CD14-positive monocyte (primary cell): ENCODE results near the gene OXCT2. TPM values are rescaled to one million over a fixed set of nuclear protein-coding genes. Genes with fewer than 3 reads are reported as not detected.
"Not testable (repeated sequence)": the region's sequence is repeated elsewhere in the genome, so short reads cannot be mapped to it uniquely, and the experiment has no call there.

Source experiments
- DNase-seq, 3 donors: peaks; one replicate each; pipeline ENCODE4 v3.0.0-alpha.2; 2011 to 2022
- H2AFZ ChIP-seq: 2 replicates; pipeline ENCODE4 v1.6.0; 2012; ENCODE audit warnings: mild to moderate bottlenecking, low read depth, low read length, inconsistent platforms; ENCODE audit not compliant: insufficient read depth, poor library complexity, severe bottlenecking
- H3K27ac ChIP-seq, 2 donors: 1 replicate in 1 of 2; 2 replicates in 1 of 2; pipeline ENCODE4 v1.5.1; 2012 to 2013; ENCODE audit warnings: low read length in 2 of 2, control low read depth in 1 of 2, inconsistent platforms in 1 of 2, low read depth in 1 of 2, mild to moderate bottlenecking in 1 of 2
- H3K27me3 ChIP-seq, 2 donors: one replicate each; pipeline versions ENCODE4 v1.6.0 to v1.6.1; 2011 to 2013; ENCODE audit warnings: low read length in 2 of 2; ENCODE audit not compliant: control insufficient read depth in 2 of 2, insufficient read depth in 2 of 2
- H3K36me3 ChIP-seq, 2 donors: replicated peaks in 1 of 2; 1 replicate in 1 of 2; 2 replicates in 1 of 2; pipeline versions ENCODE4 v1.5.1 to v1.6.1; 2012 to 2013; ENCODE audit warnings: low read length in 2 of 2, control low read depth in 1 of 2, inconsistent platforms in 1 of 2, mild to moderate bottlenecking in 1 of 2; ENCODE audit not compliant: insufficient read depth in 2 of 2, control insufficient read depth in 1 of 2
- H3K4me1 ChIP-seq, 2 donors: 1 replicate in 1 of 2; 2 replicates in 1 of 2; pipeline versions ENCODE4 v1.5.1 to v1.6.1; 2012 to 2013; ENCODE audit warnings: low read length in 2 of 2, control low read depth in 1 of 2, inconsistent platforms in 1 of 2, mild to moderate bottlenecking in 1 of 2, moderate library complexity in 1 of 2; ENCODE audit not compliant: insufficient read depth in 2 of 2, control insufficient read depth in 1 of 2
- H3K4me2 ChIP-seq: replicated peaks from 2 replicates; pipeline ENCODE3; 2012; ENCODE audit warnings: low read length, moderate library complexity, mild to moderate bottlenecking; ENCODE audit not compliant: poor library complexity, severe bottlenecking; ENCODE audit errors: extremely low read depth
- H3K4me3 ChIP-seq, 3 experiments: fragments of 200-600 bp in 1 of 3; sonication (generic) in 1 of 3; replicated peaks in 1 of 3; 1 replicate in 2 of 3; 2 replicates in 1 of 3; pipeline ENCODE4 v1.5.1; 2011 to 2013; ENCODE audit warnings: low read length in 3 of 3, mild to moderate bottlenecking in 3 of 3, control low read depth in 2 of 3, low read depth in 2 of 3, inconsistent platforms in 1 of 3, moderate library complexity in 1 of 3
- H3K79me2 ChIP-seq: 2 replicates; pipeline ENCODE4 v1.6.0; 2012; ENCODE audit warnings: mild to moderate bottlenecking, control low read depth, inconsistent platforms, low read length, moderate library complexity; ENCODE audit not compliant: insufficient read depth
- H3K9ac ChIP-seq: 2 replicates; pipeline ENCODE4 v1.6.0; 2017; ENCODE audit warnings: low read length, mild to moderate bottlenecking; ENCODE audit not compliant: insufficient read depth, poor library complexity, severe bottlenecking
- H3K9me3 ChIP-seq, 2 donors: replicated peaks in 1 of 2; 1 replicate in 1 of 2; 2 replicates in 1 of 2; pipeline versions ENCODE4 v1.5.1 to v1.6.1; 2012 to 2013; ENCODE audit warnings: low read length in 2 of 2, control low read depth in 1 of 2; ENCODE audit not compliant: control insufficient read depth in 1 of 2, insufficient read depth in 1 of 2
- H4K20me1 ChIP-seq: 2 replicates; pipeline ENCODE4 v1.6.0; 2012; ENCODE audit warnings: mild to moderate bottlenecking, low read length, control low read depth, moderate library complexity; ENCODE audit not compliant: insufficient read depth
- H3K27ac Mint-ChIP-seq, 7 donors: one replicate each; pipeline ENCODE4 v1.8.0; 2020; ENCODE audit warnings: mild to moderate bottlenecking in 7 of 7, mixed read lengths in 7 of 7, moderate library complexity in 6 of 7, inconsistent platforms in 2 of 7
- H3K27me3 Mint-ChIP-seq, 3 donors: one replicate each; pipeline ENCODE4 v1.8.0; 2021 to 2022; ENCODE audit warnings: low read depth in 3 of 3, mild to moderate bottlenecking in 3 of 3, mixed read lengths in 3 of 3, moderate library complexity in 3 of 3, inconsistent platforms in 1 of 3
- H3K36me3 Mint-ChIP-seq, 2 donors: one replicate each; pipeline ENCODE4 v1.8.0; 2020; ENCODE audit warnings: mixed read lengths in 2 of 2, inconsistent platforms in 1 of 2, mild to moderate bottlenecking in 1 of 2
- H3K4me1 Mint-ChIP-seq: one replicate; pipeline ENCODE4 v1.8.0; 2020; ENCODE audit warnings: mild to moderate bottlenecking, mixed read lengths
- H3K4me3 Mint-ChIP-seq, 2 donors: one replicate each; pipeline ENCODE4 v1.8.0; 2020; ENCODE audit warnings: mild to moderate bottlenecking in 2 of 2, mixed read lengths in 2 of 2, moderate library complexity in 1 of 2
- H3K9me3 Mint-ChIP-seq, 7 donors: one replicate each; pipeline ENCODE4 v1.8.0; 2020 to 2022; ENCODE audit warnings: mixed read lengths in 7 of 7, mild to moderate bottlenecking in 6 of 7, moderate library complexity in 6 of 7, inconsistent platforms in 2 of 7
- WGBS: methylation state at CpG from one replicate; pipeline ENCODE4 v1.1.5; 2013; ENCODE audit warnings: missing lambda C conversion rate; ENCODE audit not compliant: insufficient coverage; 5-methylcytosine and 5-hydroxymethylcytosine counted together
- intact Hi-C, 2 donors: fragments of 100-400 bp; cut with micrococcal nuclease; formaldehyde crosslinking; loops; one replicate each; pipeline versions ENCODE4 v1.15.0 to v1.15.1; 2023
- polyA plus RNA-seq, 3 donors: library from polyadenylated mRNA; depleted of rRNA in 1 of 3; unstranded in 2 of 3; stranded (reverse) in 1 of 3; fragments of 300-500 nt in 2 of 3; fragments of >200 nt in 1 of 3; fragmentation: Illumina TruSeq in 2 of 3; gene quantifications; 1 replicate in 2 of 3; 2 replicates in 1 of 3; pipeline ENCODE4 v1.2.3, GENCODE V29; 2012 to 2021
- TF ChIP-seq, protein P1 (sequence below): fragments of 200-600 bp; IDR thresholded peaks from one replicate; pipeline ENCODE4 v1.8.0; 2022; ENCODE audit warnings: antibody characterized with exemption, mild to moderate bottlenecking

Gene OXCT2
- polyA plus RNA-seq, 3 donors, result 0.16 to 1.4 (median 0.38) TPM

DNA sequence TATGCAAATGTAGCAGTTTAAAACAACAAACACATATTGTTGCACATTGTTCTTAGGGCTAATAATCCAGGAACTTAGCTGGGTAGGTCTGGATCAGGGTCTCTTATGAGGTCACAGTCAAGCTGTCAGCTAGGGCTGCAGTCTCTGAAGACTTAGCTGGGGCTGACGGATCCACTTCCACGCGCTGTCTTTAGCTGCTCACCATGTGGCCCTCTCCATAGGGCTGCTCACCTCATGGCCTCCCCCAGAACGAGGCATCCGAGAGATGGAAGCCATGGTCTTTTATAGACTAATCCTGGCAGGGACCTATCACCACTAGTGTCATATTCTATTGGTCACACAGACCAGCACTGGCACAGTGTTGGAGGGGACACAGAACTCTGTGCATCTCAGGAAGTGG is 8.7 kb upstream of the OXCT2 start:
- no peaks in the 10 kb centered on the region for H3K79me2 ChIP-seq
- no peak overlapping the region for H3K27ac Mint-ChIP-seq
- H3K4me3 Mint-ChIP-seq, result no peak overlapping the region
- no peak overlapping the region for H3K4me3 ChIP-seq
- H3K9me3 ChIP-seq, result no peaks in the 10 kb centered on the region
- H3K4me1 ChIP-seq, result peaks cover 4 to 12% of the 10 kb centered on the region in 2 donors
- TF ChIP-seq, protein P1, sequence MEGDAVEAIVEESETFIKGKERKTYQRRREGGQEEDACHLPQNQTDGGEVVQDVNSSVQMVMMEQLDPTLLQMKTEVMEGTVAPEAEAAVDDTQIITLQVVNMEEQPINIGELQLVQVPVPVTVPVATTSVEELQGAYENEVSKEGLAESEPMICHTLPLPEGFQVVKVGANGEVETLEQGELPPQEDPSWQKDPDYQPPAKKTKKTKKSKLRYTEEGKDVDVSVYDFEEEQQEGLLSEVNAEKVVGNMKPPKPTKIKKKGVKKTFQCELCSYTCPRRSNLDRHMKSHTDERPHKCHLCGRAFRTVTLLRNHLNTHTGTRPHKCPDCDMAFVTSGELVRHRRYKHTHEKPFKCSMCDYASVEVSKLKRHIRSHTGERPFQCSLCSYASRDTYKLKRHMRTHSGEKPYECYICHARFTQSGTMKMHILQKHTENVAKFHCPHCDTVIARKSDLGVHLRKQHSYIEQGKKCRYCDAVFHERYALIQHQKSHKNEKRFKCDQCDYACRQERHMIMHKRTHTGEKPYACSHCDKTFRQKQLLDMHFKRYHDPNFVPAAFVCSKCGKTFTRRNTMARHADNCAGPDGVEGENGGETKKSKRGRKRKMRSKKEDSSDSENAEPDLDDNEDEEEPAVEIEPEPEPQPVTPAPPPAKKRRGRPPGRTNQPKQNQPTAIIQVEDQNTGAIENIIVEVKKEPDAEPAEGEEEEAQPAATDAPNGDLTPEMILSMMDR, result no peak
- H3K4me1 Mint-ChIP-seq, result peaks cover 14% of the 10 kb centered on the region
- H2AFZ ChIP-seq, result no peak overlapping the region
- H3K27me3 Mint-ChIP-seq, result peaks cover 0 to 8% (median 2%) of the 10 kb centered on the region in 3 donors
- no peaks in the 10 kb centered on the region for H3K36me3 ChIP-seq
- intact Hi-C loops, result loop anchor here in 1 of 2 donors (10.0 kb wide), 1 partner anchor 45 kb away; the partner anchor contains the start of gene PPIE
- peaks cover 3 to 17% of the 10 kb centered on the region in 2 donors for H3K36me3 Mint-ChIP-seq
- H3K27me3 ChIP-seq, result no peaks in the 10 kb centered on the region
- H3K9me3 Mint-ChIP-seq, result no peaks in the 10 kb centered on the region
- DNase-seq, result no peak
- H3K4me2 ChIP-seq, result no peak overlapping the region
- H4K20me1 ChIP-seq, result no peaks in the 10 kb centered on the region
- no peak overlapping the region for H3K9ac ChIP-seq
- H3K27ac ChIP-seq, result no peak overlapping the region
- 85% methylated on average over 5 of the region's 5 CpGs for WGBS

DNA sequence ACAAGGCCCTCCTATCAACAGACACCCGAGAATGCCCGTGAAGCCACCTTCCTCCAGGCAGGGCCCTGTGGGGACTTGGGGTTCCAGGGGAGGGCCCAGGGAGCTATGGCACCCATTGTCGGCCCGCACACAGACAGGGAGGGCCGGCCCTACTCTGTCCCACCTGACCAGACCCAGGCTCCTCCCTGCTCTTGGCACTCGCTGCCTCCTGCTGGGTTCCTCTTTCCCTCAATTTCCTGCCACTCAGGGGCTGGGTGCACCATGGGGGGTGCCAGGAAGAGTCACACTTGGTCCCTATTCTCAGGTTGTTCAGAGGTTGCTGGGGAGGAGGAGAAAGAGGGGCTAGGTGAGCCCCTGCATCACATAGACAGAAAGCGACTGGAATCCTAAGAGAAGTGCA is 8.0 kb upstream of the OXCT2 start:
- Mint-ChIP-seq H3K4me1 (peaks cover 14% of the 10 kb centered on the region), H3K4me3 (no peak overlapping the region), H3K9me3 (no peaks in the 10 kb centered on the region), H3K27ac (no peak overlapping the region), H3K36me3 (peaks cover 3 to 17% of the 10 kb centered on the region in 2 donors), H3K27me3 (peaks cover 0 to 8% (median 2%) of the 10 kb centered on the region in 3 donors)
- DNase-seq, result no peak
- intact Hi-C loops, result no loop called here
- no peak overlapping the region for H2AFZ ChIP-seq
- WGBS, result 36% methylated on average over 3 of the region's 7 CpGs
- H3K4me1 ChIP-seq, result peaks cover 4 to 12% of the 10 kb centered on the region in 2 donors
- no peaks in the 10 kb centered on the region for H3K79me2 ChIP-seq
- TF ChIP-seq, protein P1, result no peak
- no peaks in the 10 kb centered on the region for H3K36me3 ChIP-seq
- H3K27me3 ChIP-seq, result no peaks in the 10 kb centered on the region
- no peak overlapping the region for H3K4me2 ChIP-seq
- H3K9me3 ChIP-seq, result no peaks in the 10 kb centered on the region
- no peak overlapping the region for H3K27ac ChIP-seq
- H3K9ac ChIP-seq, result no peak overlapping the region
- no peaks in the 10 kb centered on the region for H4K20me1 ChIP-seq
- H3K4me3 ChIP-seq, result no peak overlapping the region

DNA sequence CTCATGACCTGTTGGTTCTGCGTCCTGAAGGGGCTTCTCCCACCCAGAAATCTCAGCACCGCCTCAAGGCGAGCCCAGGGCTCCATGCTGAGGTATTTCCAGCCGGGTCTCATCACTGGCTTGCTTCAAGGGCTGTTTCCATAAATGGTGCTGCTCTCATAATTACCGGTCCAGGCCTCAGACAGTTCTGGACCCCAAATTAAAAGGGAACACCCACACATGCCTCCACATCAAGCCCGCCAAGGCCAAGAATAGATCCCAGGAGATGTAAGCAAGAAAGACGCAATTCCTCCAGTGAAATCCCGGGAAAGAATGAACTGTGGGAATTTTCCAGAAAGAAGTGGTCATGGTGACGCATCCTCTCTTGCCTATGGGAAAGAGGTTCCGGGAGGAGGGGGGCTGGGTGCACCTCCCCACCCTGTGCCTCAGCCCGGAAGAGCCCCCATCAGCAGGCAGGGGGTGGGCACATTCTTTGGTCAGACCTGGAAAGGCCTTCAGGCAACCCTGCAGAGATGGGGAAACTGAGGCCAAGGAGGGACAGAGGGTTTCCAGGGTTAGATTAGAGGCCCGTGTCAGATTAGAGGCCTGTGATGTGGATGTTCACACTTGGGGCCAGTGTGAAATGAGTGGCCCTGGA is 7.4 kb upstream of the OXCT2 start:
- DNase-seq, H2AFZ ChIP-seq, H3K4me2 ChIP-seq, intact Hi-C loops, H3K27ac ChIP-seq, H3K36me3 ChIP-seq, H3K4me3 ChIP-seq, H3K9ac ChIP-seq, H3K79me2 ChIP-seq, H4K20me1 ChIP-seq, H3K27me3 Mint-ChIP-seq, H3K27me3 ChIP-seq, H3K9me3 Mint-ChIP-seq, H3K27ac Mint-ChIP-seq, H3K9me3 ChIP-seq, H3K4me3 Mint-ChIP-seq: not testable (repeated sequence)
- H3K4me1 ChIP-seq, result peaks cover 4 to 12% of the 10 kb centered on the region in 2 donors
- Mint-ChIP-seq H3K4me1 (peaks cover 14% of the 10 kb centered on the region), H3K36me3 (peaks cover 3 to 13% of the 10 kb centered on the region in 2 donors)
- 90% methylated on average over 4 of the region's 12 CpGs for WGBS
